Suprapubic skin (tissue), 3 donors: ENCODE measurements around the gene STARD3NL.

Experiments
- CTCF ChIP-seq, 2 donors: fragments of 200-600 bp in 1 of 2; fragments of 450-650 bp in 1 of 2; sonication (generic) in 1 of 2; IDR thresholded peaks; one replicate each; pipeline ENCODE4 v1.5.1; 2016 to 2019; ENCODE audit warnings: antibody characterized with exemption in 2 of 2, mild to moderate bottlenecking in 1 of 2, moderate library complexity in 1 of 2
- EP300 ChIP-seq: sonication (generic); formaldehyde crosslinking; IDR thresholded peaks from one replicate; pipeline ENCODE4 v1.6.1; 2017; ENCODE audit warnings: antibody characterized with exemption
- POLR2A ChIP-seq, 2 donors: fragments of 450-650 bp; IDR thresholded peaks; one replicate each; pipeline ENCODE4 v1.6.1; 2017; ENCODE audit warnings: antibody characterized with exemption in 2 of 2, mild to moderate bottlenecking in 2 of 2, moderate library complexity in 2 of 2

GRCh38 chr7:38211940-38212339, 33.9 kb downstream of the STARD3NL start:
- TF ChIP-seq CTCF (IDR thresholded peaks at IDR 0.05), result no peak
- no peak for TF ChIP-seq EP300
- no peak for TF ChIP-seq POLR2A (IDR thresholded peaks at IDR 0.05)
